Measurements from ENCODE around the gene IFI6. TPM values are rescaled to one million over a fixed set of nuclear protein-coding genes. Genes with fewer than 3 reads are reported as not detected.
"Not testable (repeated sequence)": the region's sequence is repeated elsewhere in the genome, so short reads cannot be mapped to it uniquely, and the experiment has no call there.

Gene IFI6
- 10 to 100 TPM; 32.3 to 43.7 TPM for total RNA-seq

- no peaks in the 10 kb centered on the region for H3K27me3 Mint-ChIP-seq
- H3K36me3 Mint-ChIP-seq (ENCODE audit: low read depth) = no peaks in the 10 kb centered on the region
- H3K4me3 Mint-ChIP-seq = peak within 1 kb of the TSS; percentile 88
- H3K9me3 Mint-ChIP-seq = no peaks in the 10 kb centered on the region
- peak; percentile 94 for ATAC-seq (replicated peaks)
- peaks cover 26% of the 10 kb centered on the region for H3K4me1 Mint-ChIP-seq
- peak within 1 kb of the TSS; percentile 88 for H3K27ac Mint-ChIP-seq
Observed at GRCh38 chr1:27671964-27672749, at the start of gene IFI6. Gene IFI6, minus strand, starts transcription at chr1:27672192. Its CDS starts 2,878 bp downstream, at chr1:27669314.

DNA sequence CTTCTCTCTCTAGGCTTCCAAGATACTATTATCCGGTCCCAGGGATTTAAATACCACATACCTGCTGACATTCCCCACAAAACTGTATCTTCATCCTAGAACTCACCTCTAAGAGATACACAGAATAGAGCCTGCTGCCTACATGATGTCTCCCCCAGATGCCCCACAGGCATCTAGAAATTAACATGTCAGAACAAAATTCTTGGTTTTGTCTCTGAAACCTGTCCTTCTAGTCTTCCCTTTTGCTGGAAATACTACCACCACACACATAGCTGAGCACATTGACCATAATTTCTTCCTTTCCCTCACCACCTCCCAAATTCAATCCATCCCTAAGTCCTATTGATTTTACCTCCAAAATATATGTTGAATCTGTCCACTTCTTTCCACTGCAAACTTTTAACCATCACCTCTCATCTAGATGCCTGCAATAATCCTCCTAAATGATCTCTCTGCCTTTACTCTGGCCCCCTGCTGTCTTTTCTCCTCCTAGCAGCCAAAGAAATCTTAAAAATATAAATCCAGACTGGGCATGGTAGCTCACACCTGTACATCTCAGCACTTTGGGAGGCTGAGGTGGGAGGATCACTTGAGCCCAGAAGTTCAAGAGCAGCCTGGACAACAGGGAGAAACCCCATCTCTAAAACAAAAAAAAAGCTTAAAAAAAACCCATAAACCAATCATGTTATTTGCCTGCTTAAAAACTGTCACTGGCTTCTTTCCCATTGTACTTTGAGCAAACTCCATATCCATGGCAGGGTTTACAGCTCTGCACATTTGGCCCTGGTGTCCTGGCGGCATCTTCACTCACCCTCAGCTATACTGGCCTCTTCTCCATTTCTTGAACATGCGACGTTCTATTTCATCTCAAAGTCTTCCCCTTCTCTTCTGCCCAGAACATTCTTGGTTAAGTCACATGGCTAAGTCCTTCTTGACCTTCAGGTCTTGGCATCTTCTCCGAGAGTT lies 47.6 kb upstream of the IFI6 start:
- Mint-ChIP-seq H3K4me3 (no peak overlapping the region), H3K27me3 (peaks cover 27% of the 10 kb centered on the region), H3K9me3 (peaks cover 4% of the 10 kb centered on the region), H3K36me3 (ENCODE audit: low read depth) (no peaks in the 10 kb centered on the region), H3K27ac (no peak overlapping the region), H3K4me1 (no peaks in the 10 kb centered on the region)
- no peak for ATAC-seq (replicated peaks)

DNA sequence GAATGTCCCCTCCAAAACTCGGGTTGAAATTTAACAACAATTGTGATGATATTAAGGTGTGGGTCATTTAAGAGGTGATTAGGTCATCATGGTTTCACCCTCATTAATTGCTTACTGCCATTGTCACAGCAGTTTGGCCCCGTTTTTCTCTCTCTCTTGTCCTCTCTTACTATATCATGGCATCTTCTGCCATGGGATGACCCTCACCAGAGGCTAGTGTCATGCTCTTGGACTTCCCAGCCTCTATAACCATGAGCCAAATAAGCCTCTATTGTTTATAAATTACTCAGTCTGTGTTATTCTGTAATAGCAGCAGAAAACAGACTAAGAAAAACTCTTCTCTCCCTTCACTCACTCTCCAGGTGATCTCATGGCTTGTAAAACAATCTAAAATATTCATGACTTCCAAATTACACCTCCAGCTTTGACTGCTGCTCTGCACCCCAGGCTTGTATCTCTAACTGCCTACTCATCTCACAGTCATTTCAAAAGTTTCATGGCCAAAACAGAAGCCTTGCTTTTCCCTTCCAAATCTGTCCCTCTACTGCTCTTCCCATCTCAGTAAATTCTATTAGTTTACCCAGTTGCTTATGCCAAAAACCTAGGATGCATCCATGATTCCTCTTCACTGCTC lies 44.4 kb upstream of the IFI6 start:
- H3K9me3 Mint-ChIP-seq = peaks cover 4% of the 10 kb centered on the region
- H3K4me3 Mint-ChIP-seq = no peak overlapping the region
- no peak overlapping the region for H3K27ac Mint-ChIP-seq
- H3K27me3 Mint-ChIP-seq = peaks cover 32% of the 10 kb centered on the region
- no peaks in the 10 kb centered on the region for H3K36me3 Mint-ChIP-seq (ENCODE audit: low read depth)
- ATAC-seq (replicated peaks) = peak; percentile 52
- H3K4me1 Mint-ChIP-seq = no peaks in the 10 kb centered on the region

GRCh38 chr1:27713869-27714513 lies 42.0 kb upstream of the IFI6 start:
- H3K4me1 Mint-ChIP-seq = no peaks in the 10 kb centered on the region
- peaks cover 27% of the 10 kb centered on the region for H3K27me3 Mint-ChIP-seq
- no peak overlapping the region for H3K4me3 Mint-ChIP-seq
- peaks cover 4% of the 10 kb centered on the region for H3K9me3 Mint-ChIP-seq
- H3K27ac Mint-ChIP-seq = no peak overlapping the region
- ATAC-seq (replicated peaks) = no peak
- no peaks in the 10 kb centered on the region for H3K36me3 Mint-ChIP-seq (ENCODE audit: low read depth)

DNA sequence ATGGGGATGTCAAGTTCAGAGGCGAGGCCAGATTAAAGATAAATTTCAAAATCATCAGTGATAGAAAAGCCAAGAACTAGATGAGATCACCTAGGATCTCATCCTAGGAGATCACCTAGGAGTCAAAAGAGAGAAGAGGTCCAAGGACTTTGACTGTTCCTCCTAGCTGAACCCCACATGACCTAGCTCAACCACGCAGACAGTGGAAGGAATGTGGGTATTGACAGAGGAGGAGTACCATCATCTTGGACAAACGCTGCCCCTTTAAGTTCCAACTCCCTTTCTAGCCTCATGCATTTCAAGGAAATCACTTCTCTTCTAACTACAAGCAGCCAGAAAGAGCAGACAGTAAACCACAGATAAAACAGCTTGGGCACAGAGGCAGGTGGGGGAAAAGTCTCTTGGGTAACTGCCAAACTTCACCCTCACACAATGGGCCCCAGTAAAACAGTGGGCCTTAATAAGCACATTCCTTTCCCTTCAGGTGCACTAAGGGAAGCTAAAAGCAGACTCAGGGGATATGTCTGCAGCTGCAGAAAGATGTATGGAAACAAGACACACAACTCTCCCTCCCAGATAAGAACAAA lies 41.2 kb upstream of the IFI6 start:
- H3K27me3 Mint-ChIP-seq = peaks cover 27% of the 10 kb centered on the region
- H3K4me3 Mint-ChIP-seq = no peak overlapping the region
- H3K36me3 Mint-ChIP-seq (ENCODE audit: low read depth) = no peaks in the 10 kb centered on the region
- ATAC-seq (replicated peaks) = no peak
- peaks cover 4% of the 10 kb centered on the region for H3K9me3 Mint-ChIP-seq
- H3K4me1 Mint-ChIP-seq = no peaks in the 10 kb centered on the region
- H3K27ac Mint-ChIP-seq = no peak overlapping the region

DNA sequence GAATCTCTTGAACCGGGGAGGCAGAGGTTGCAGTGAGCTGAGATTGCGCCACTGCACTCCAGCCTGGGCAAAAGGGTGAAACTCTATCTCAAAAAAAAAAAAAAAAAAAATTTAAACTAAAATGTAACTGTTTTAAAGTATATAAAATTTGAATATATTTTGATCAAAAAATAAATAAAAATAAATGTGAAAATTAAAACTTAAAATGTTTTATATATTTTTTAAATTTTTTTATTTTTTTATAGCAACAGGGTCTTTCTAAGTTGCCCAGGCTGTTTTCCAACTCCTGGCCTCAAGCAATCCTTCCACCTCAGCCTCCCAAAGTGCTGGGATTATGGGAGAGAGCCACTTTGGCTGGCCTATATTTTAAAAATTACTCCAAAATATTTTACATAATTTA lies 38.6 kb upstream of the IFI6 start:
- Mint-ChIP-seq H3K9me3 (no peaks in the 10 kb centered on the region), H3K27ac (no peak overlapping the region), H3K27me3 (peaks cover 9% of the 10 kb centered on the region), H3K4me1 (no peaks in the 10 kb centered on the region), H3K4me3 (no peak overlapping the region), H3K36me3 (ENCODE audit: low read depth) (no peaks in the 10 kb centered on the region)
- no peak for ATAC-seq (replicated peaks)

DNA sequence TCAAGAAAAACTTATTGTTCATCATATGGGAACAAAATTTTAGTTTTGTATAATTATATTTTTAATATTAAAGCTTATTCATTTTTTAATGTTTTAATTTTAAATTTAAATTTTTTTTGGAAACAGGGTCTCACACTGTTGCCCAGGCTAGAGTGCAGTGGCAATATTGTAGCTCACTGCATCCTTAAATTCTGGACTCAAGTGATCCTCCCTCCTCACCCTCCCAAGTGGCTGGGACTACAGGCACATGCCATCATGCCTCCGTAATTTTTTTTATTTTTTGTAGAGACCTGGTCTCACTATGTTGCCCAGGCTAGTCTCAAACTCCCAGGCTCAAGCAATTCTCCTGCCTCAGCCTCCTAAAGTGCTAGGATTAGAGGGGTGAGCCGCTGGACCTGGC lies 33.6 kb upstream of the IFI6 start:
- Mint-ChIP-seq H3K9me3 (peaks cover 6% of the 10 kb centered on the region), H3K27me3 (peaks cover 9% of the 10 kb centered on the region), H3K4me1 (no peaks in the 10 kb centered on the region), H3K36me3 (ENCODE audit: low read depth) (no peaks in the 10 kb centered on the region), H3K27ac (no peak overlapping the region), H3K4me3 (no peak overlapping the region)
- ATAC-seq (replicated peaks) = no peak

GRCh38 chr1:27704958-27705357 lies 33.0 kb upstream of the IFI6 start:
- peaks cover 9% of the 10 kb centered on the region for H3K27me3 Mint-ChIP-seq
- H3K4me3 Mint-ChIP-seq = no peak overlapping the region
- ATAC-seq (replicated peaks) = no peak
- no peaks in the 10 kb centered on the region for H3K4me1 Mint-ChIP-seq
- H3K36me3 Mint-ChIP-seq (ENCODE audit: low read depth) = no peaks in the 10 kb centered on the region
- H3K27ac Mint-ChIP-seq = no peak overlapping the region
- peaks cover 6% of the 10 kb centered on the region for H3K9me3 Mint-ChIP-seq

- not testable (repeated sequence) for H3K9me3 Mint-ChIP-seq; H3K36me3 Mint-ChIP-seq (ENCODE audit: low read depth); ATAC-seq (replicated peaks); H3K4me1 Mint-ChIP-seq; H3K4me3 Mint-ChIP-seq; H3K27ac Mint-ChIP-seq; H3K27me3 Mint-ChIP-seq
Observed at GRCh38 chr1:27696835-27697234, 24.8 kb upstream of the IFI6 start.

DNA sequence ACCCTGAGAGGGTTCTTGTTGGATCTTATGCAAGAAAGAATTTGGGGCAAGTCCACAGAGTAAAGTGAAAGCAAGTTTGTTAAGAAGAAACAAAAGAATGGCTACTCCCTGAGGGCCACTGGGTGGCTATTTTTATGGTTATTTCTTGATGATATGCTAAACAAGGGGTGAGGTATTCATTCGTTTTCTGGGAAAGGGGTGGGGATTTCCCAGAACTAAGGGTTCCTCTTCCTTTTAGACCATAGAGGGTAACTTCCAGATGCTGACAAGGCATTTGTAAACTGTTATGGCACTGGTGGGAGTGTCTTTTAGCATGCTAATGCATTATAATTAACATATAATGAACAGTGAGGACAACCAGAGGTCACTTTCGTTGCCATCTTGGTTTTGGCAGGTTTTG lies 18.2 kb upstream of the IFI6 start:
- H3K36me3 Mint-ChIP-seq (ENCODE audit: low read depth) = no peaks in the 10 kb centered on the region
- peak; percentile 66 for ATAC-seq (replicated peaks)
- peak overlapping the region; percentile 67 for H3K4me3 Mint-ChIP-seq
- peaks cover 15% of the 10 kb centered on the region for H3K4me1 Mint-ChIP-seq
- H3K27me3 Mint-ChIP-seq = no peaks in the 10 kb centered on the region
- peak overlapping the region; percentile 92 for H3K27ac Mint-ChIP-seq
- no peaks in the 10 kb centered on the region for H3K9me3 Mint-ChIP-seq

DNA sequence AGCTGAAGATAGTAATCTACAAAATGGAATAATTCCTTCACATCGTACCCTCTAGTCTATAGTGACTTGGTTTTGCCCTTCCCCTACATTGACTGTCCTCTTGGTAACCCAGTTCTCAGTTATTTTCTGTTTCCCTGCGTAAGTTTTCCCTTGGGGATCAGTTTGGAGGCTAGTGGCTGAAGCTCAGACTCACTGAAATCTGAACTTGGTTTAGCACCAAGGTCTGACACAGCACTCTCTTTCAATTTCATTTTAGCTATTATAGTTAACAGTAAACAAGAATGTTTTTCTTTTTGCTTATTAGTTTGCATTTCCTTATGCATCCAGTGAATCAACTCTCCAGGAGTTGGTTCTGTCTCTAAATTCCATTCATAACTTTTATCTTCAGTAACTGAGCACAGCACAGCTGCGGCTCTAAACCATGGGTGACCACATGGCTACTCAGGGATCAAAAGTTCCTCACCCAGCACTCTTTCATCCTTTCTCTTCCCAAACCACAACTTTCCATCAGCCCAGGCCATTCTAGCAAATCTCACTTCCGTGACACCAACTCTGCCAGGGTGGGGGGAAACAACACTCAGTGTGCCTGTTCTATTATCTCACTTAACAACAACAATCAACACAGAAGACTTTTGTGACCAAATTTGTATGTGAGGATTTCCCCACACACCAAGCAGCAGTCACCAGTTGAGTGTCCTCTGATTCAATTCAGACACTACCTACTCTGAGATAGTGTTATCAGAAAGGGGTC lies 17.6 kb upstream of the IFI6 start:
- H3K36me3 Mint-ChIP-seq (ENCODE audit: low read depth) = no peaks in the 10 kb centered on the region
- H3K4me1 Mint-ChIP-seq = peaks cover 15% of the 10 kb centered on the region
- H3K27me3 Mint-ChIP-seq = no peaks in the 10 kb centered on the region
- no peaks in the 10 kb centered on the region for H3K9me3 Mint-ChIP-seq
- peak overlapping the region; percentile 92 for H3K27ac Mint-ChIP-seq
- ATAC-seq (replicated peaks) = peak; percentile 89
- H3K4me3 Mint-ChIP-seq = peak overlapping the region; percentile 67

DNA sequence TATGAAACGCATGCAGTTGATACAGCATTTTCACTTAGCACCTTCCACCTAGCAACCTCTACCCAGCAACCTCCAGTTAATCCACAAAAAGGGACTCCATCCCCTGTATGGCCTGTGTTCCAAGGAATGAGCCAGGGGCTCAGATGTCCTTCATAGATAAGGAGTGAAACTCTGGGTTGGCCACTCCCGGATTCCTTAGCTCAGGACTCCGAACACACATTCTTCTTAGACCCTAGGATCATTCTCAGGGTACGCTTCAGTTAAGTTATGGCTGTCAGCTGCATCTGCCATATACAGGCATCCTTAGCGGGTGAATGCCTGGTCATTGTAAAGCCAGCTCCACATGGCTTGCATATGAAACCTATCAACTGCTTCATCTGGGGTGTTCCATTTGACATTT lies 15.9 kb upstream of the IFI6 start:
- Mint-ChIP-seq H3K36me3 (ENCODE audit: low read depth) (no peaks in the 10 kb centered on the region), H3K4me3 (no peak overlapping the region), H3K4me1 (peaks cover 15% of the 10 kb centered on the region), H3K9me3 (peaks cover under 1% of the 10 kb centered on the region), H3K27ac (no peak overlapping the region), H3K27me3 (peaks cover under 1% of the 10 kb centered on the region)
- no peak for ATAC-seq (replicated peaks)

GRCh38 chr1:27686223-27686990 lies 14.4 kb upstream of the IFI6 start:
- Mint-ChIP-seq H3K27ac (no peak overlapping the region), H3K9me3 (peaks cover 11% of the 10 kb centered on the region), H3K27me3 (peaks cover 3% of the 10 kb centered on the region), H3K36me3 (ENCODE audit: low read depth) (no peaks in the 10 kb centered on the region), H3K4me3 (no peak overlapping the region), H3K4me1 (peaks cover 15% of the 10 kb centered on the region)
- ATAC-seq (replicated peaks) = no peak

Measured in activated T-helper 17 cell treated with anti-CD3 and anti-CD28 coated beads, Interleukin-2, amount 50 U/mL, for 72 hours (primary cell).